Cardiac fibroblast (primary cell): ENCODE data around the gene NMUR1.
"Not testable (repeated sequence)": the region's sequence is repeated elsewhere in the genome, so short reads cannot be mapped to it uniquely, and the experiment has no call there.

Experiments used
- DNase-seq, 2 donors: peaks; one replicate each; pipeline versions ENCODE4 v3.0.0 to v3.0.0-alpha.2; 2010; ENCODE audit warnings: low read depth in 2 of 2
- H3K4me3 ChIP-seq, 2 donors: replicated peaks in 1 of 2; 1 replicate in 1 of 2; 2 replicates in 1 of 2; pipeline ENCODE4 v1.5.1; 2011; ENCODE audit warnings: low read depth in 2 of 2, low read length in 2 of 2, mild to moderate bottlenecking in 2 of 2, moderate library complexity in 1 of 2
- CTCF ChIP-seq: IDR thresholded peaks from one replicate; pipeline ENCODE4 v1.5.1; 2011; ENCODE audit warnings: low read depth, mild to moderate bottlenecking, low read length, inconsistent platforms

The NMUR1 gene

DNA sequence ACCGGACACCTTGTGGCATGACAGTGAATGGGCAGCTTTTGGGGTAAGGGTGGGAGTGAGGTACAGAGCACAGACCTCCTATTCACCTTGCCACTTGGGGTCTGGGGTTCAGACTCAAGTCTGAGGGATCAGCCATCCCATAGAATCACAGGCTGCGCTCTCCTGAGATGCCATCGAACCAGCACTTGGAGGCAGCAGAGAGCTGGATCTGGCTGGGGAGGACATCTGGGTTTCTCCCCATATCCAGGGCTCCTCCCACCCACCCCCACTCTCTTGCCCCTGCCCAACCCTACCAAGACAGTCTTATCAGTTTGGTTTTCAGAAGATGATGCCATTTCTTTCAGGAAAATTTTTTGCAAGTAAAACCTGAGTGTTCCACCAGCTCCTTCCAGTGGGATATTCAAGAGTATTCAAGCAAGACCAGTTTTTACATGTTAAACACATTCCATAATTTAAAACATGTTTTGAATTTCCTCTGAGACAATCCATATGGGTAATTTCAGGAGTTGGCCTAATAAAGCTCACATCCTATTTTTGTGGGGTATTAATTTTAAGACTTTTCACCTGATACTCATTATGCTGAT, 33.2 kb upstream of the NMUR1 start:
- peak; percentile 65 to 66 for DNase-seq
- H3K4me3 ChIP-seq = no peak overlapping the region
- TF ChIP-seq CTCF = peak; percentile 73

GRCh38 chr2:231557571-231558217, 27.4 kb upstream of the NMUR1 start:
- H3K4me3 ChIP-seq = no peak overlapping the region
- peak; percentile 92 to 94 for DNase-seq
- peak; percentile 71 for TF ChIP-seq CTCF

- DNase-seq = no peak
- no peak overlapping the region for H3K4me3 ChIP-seq
- no peak for TF ChIP-seq CTCF
Measured at GRCh38 chr2:231556981-231557380, 26.7 kb upstream of the NMUR1 start.

- H3K4me3 ChIP-seq, DNase-seq: not testable (repeated sequence)
Measured at GRCh38 chr2:231556496-231556895, 26.3 kb upstream of the NMUR1 start.

DNA sequence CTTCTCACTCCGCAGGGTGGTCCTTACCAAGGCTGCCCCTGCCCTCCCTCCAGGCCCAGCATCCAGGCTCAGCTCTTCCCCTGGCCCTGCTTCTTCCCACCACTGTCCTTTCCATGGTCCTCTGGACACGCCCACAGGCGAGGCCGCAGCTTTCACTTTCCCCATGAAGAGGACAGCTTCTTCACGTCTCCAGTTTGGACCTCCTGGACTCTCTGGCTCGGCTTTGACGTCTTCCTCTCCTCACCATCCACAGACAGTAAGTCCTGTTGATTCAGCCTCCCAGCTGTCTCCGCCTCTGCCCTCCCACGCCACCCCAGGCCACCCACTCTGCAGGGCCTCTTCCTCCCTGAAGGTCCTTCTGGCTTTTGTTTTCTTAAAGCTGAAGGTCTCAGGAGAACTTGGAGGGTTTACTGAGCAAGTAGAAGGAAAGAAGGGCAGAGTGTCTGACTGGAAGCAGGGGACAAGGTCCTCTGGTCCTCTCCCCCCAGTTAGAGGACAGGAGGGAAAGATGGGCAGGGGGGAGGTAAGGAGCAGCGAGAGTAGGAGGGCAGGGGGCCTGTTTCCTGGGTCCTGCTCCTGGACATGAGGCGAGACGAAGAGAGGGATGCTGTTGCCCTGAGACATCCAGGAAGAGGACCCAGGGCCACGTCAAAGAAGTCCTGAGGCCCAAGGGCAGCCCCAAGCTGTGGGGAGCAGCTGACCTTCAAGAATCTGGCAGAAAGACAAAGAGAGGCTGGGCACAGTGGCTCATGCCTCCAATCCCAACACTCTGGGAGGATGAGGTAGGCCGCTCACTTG, 24.7 kb upstream of the NMUR1 start:
- peak overlapping the region in 1 of 2 donors; percentile 35 for H3K4me3 ChIP-seq
- DNase-seq = peak; percentile 73 to 92

GRCh38 chr2:231554327-231554726, 24.1 kb upstream of the NMUR1 start:
- no peak for TF ChIP-seq CTCF
- peak in 1 of 2 donors; percentile 7 for DNase-seq
- H3K4me3 ChIP-seq = peak overlapping the region in 1 of 2 donors; percentile 35

More for the DNA sequence above, 24.7 kb upstream of the NMUR1 start:
- no peak for TF ChIP-seq CTCF

DNA sequence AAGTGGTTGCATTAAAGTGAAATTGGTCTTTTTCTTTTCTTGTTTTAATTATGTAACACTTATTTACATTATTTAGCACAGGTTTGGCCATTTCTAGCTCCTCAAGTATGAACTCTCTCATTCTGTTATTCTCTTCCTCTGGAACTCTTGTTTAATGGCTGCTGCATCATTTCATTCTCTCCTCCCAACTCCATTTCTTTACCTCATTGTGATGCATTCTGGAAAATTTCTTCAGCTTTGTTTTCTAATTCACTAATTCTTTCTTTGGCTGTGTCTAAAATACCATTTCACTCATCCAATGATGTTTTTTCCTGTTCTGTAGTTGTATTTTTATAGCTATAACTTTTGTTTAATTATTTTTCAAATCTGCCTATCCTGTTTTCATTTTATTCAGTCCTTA, 22.5 kb upstream of the NMUR1 start:
- TF ChIP-seq CTCF = no peak
- no peak for DNase-seq
- H3K4me3 ChIP-seq = no peak overlapping the region
